Measurements from ENCODE around the gene FBXO46.

DNA sequence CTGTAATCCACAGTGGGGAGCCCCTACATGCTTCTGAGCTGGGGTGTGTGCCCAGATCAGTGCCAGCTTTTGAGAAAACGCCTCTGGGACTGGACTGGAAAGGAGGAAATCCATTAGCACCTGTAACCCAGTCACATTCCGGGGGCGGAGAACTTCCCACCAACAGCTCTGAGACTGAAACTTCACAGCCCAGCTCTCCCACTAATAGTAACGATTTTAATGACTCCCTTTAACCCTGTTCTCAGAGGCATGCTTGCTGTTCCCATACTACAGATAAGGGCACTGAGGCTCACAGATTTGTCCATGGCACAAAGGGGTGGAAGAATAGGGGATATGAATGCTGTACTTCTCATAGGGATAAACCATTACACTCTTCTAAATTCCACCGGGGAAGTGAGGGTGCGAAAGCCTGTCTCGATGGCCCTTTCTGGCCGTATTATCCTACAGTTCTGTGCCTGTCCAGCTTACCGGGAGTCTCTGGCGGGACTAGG lies 851 bp downstream of the FBXO46 start:
- TF ChIP-seq, protein P1, sequence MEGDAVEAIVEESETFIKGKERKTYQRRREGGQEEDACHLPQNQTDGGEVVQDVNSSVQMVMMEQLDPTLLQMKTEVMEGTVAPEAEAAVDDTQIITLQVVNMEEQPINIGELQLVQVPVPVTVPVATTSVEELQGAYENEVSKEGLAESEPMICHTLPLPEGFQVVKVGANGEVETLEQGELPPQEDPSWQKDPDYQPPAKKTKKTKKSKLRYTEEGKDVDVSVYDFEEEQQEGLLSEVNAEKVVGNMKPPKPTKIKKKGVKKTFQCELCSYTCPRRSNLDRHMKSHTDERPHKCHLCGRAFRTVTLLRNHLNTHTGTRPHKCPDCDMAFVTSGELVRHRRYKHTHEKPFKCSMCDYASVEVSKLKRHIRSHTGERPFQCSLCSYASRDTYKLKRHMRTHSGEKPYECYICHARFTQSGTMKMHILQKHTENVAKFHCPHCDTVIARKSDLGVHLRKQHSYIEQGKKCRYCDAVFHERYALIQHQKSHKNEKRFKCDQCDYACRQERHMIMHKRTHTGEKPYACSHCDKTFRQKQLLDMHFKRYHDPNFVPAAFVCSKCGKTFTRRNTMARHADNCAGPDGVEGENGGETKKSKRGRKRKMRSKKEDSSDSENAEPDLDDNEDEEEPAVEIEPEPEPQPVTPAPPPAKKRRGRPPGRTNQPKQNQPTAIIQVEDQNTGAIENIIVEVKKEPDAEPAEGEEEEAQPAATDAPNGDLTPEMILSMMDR (IDR thresholded peaks at IDR 0.05), result no peak
- no peak for TF ChIP-seq EZH2 (IDR thresholded peaks at IDR 0.05; ENCODE audit: borderline replicate concordance, insufficient read depth, low read depth, low read length, poor library complexity, severe bottlenecking)
